Activated CD4-positive, alpha-beta T cell treated with anti-CD3 and anti-CD28 coated beads, Interleukin-2, amount 50 U/mL, for 1 hour (primary cell): ENCODE measurements around the gene PARN.
A peak's percentile ranks its signal among the peaks of the same experiment; 100 is the strongest.
"Not testable (repeated sequence)": the region's sequence is repeated elsewhere in the genome, so short reads cannot be mapped to it uniquely, and the experiment has no call there.

Experiments used
- DNase-seq: peaks from one replicate; pipeline ENCODE4 v3.0.0-alpha.2; 2020

The PARN gene

GRCh38 chr16:14566599-14566998, 63.5 kb downstream of the PARN start:
- DNase-seq, result no peak

- DNase-seq, result no peak
Observed at GRCh38 chr16:14565688-14566025, 64.4 kb downstream of the PARN start.

DNA sequence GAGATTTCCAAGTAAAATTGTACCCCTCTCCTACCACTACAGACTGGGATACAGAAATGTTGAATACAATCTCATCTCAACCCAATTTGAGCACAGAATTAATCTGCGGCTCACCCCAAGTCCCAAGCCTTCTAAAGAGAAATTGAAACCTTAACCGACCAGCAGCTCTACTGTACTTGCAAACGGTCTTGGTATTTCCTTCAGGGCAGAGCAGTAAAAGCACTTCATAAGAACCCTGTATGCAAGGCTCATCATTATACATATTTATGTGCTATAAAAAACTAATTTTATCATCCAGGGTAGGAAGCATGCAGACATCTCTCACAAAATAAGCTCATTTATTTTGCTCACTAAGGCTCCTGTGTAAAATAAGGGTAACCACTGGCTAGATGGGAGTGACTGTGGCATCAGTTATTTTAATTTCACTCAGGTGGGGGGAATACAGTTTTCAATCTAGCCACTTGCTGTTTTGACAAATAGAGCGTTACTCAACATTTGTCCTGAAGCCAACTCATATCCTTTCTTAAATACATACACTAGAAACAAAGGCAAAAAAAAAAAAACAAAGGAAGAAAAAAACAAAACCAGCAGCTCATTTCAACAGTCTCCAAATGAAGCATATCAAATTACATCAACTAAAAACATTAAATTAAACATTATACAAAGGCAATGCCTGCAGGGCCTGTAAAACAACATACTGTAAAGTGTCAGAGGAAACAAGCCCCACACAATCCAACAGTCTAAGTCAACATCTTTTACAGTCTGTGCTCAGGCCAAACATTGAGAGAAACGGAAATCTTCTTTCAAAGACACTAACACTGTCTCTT, 65.0 kb downstream of the PARN start:
- DNase-seq, result no peak

- DNase-seq, result no peak
Observed at GRCh38 chr16:14564323-14564722, 65.7 kb downstream of the PARN start.

DNA sequence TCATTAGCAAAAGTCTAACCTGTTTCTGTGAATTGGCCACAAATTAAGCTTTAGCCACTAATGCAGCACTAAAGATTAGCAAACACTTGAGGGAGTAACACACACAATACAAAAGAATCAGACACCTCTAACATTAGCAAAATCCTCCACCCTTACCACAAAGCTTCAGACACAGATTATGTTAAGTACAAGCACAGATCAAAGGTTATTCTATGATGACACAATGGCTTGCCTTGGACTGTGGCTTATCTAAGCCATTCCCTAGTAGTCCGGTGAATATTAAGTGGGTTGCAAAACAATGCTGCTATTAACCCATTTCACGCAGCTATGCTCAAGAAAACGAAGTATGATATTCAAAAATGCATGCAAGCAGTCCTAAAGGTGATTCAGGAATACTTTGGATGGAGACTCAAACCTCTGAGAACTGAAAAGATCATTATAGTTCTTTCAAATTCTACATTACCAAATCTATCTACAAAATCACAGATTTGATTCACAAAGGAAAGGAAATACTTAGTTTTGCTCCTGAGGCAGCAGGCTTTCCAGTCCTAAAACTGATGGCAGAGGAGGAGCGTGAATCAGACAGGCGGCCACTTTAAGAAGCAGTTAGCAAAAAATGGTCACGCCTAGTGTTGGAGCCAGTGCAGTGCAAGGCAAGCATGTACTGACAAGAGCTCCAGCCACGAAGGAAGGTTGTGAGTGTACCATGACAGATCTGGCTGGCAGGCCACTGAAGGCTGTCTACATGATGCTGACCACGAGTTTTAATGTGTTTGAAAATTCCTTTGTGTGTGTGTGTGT, 67.2 kb downstream of the PARN start:
- no peak for DNase-seq

DNA sequence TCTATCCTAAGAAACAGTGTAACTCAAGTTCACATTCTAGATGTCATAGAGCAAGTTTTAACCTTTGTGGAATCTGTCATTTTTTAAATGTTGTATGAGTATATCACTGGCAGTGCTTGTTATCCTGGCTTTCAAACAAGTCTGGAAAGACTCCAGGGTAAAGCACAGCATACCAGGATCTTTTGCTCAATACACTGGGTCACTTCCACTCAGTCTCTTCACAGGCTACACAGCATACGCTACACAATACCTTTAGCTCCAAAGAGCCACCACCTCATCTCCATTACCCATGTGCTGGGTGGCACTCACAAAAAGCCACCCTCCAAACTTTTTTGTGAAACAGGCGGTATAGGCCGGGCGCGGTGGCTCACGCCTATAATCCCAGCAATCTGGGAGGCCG, 69.5 kb downstream of the PARN start:
- DNase-seq, result no peak

DNA sequence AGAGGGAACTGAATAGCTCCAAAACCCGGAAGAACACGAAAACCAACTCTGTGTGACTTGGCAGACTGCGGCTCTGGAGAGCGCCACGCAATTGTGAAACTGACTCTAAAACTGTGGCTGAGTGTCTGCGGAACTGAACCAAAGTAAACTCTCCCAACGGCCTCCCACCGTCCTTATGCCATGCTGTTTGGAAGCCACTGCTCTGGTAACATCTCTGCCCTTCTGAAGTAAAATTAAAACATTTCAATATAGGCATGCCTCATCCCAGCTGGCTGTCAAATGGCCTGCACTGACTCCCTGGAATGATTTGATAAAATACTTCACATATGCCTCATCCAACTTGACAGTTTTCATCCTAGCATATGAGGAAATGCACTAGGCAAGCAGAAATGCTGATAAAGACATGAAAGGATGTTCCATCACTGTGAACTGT, 70.2 kb downstream of the PARN start:
- DNase-seq, result no peak

GRCh38 chr16:14553447-14553846, 76.6 kb downstream of the PARN start:
- no peak for DNase-seq

- no peak for DNase-seq
Observed at GRCh38 chr16:14549789-14550153, 80.3 kb downstream of the PARN start.

GRCh38 chr16:14548933-14549788, 80.9 kb downstream of the PARN start:
- no peak for DNase-seq

DNA sequence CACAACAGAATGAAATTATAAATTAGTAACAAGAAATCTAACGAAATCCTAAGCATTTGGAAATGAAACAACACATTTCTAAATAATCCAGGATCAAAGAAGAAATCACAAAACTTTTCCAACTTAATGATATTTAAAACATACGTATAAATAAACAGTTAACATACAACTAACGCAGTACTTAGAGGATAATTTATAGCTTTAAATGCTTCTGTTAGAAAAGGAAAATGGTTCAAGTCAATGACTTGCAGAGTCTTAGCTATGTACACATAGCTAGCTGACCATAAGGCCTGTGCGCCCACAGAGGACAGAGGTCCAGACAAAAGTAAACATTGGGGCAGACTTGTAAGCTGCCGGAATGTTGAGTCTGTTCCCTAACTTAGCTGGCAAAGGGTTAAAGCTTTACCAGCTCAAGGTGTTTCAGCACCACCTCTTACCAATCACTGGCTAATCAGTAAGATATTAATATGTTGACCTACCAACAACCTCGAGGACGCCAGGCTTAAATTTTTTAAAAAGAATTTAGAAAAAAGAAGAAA, 84.6 kb downstream of the PARN start:
- DNase-seq, result no peak

DNA sequence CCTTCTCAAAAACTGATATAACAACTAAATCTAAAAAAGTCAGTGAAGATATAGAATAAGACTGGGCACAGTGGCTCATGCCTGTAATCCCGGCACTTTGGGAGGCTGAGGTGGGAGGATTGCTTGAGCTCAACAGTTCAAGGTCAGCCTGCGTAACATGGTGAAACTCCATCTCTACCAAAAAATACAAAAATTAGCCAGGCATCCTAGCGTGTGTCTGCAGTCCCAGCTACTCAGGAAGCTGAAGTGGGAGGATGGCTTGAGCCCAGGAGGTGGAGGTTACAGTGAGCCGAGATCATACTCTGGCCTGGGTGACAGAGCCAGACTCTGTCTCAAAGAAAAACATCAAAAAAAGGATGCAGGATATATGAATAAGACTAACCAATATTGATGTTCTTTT, 85.2 kb downstream of the PARN start:
- not testable (repeated sequence) for DNase-seq

- no peak for DNase-seq
Observed at GRCh38 chr16:14539631-14540030, 90.4 kb downstream of the PARN start.

GRCh38 chr16:14539156-14539555, 90.9 kb downstream of the PARN start:
- no peak for DNase-seq

DNA sequence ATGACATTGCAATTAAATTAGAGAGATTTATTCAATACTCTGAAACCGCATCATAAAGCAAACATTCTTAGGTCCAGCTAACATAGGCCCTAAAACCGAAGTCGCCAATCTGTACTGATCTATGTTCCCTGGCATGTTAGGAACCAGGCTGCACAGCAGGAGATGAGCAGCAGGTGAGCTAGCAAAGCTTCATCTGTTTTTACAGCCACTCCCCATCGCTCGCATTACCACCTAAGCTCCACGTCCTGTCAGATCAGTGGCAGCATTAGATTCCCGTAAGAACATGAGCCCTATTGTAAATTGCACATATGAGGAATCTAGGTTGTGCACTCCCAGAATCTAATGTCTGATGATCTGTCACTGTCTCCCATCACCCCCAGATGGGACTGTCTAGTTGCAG, 91.5 kb downstream of the PARN start:
- no peak for DNase-seq

DNA sequence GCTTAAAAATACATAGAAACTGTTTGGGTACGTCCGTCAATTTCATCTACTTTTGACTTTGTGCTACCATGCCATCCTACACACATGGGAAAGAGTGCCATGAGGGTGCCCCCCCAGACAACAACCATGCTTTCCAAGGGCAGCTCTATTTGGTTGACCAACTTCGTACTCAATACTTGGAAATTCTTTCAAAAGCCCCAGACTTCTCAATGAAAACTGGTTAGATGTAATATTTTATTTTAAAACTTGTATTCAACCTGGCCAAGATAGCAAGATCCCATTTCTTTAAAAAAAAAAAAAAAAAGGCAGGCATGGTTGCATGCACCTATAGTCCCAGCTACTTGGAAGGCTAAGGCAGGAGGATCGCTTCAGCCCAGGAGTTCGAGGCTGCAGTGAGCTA, 98.4 kb downstream of the PARN start:
- DNase-seq, result no peak

DNA sequence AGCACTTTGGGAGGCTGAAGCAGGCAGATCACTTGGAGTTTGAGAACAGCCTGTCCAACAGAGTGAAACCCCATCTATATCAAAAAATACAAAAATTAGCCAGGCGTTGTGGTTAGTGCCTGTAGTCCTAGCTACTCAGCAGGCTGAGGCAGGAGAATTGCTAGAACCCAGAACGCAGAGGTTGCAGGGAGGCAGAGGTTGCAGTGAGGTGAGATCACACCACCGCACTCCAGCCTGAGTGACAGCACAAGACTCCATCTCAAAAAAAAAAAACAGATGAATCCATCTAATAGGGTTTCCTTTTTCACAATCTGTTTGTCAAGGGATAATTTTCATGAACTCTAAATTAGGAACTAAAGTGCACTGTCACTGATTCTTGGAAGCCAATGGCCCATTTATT, 99.0 kb downstream of the PARN start:
- DNase-seq, result no peak

GRCh38 chr16:14530046-14530445, 100.0 kb downstream of the PARN start:
- no peak for DNase-seq

- peak; percentile 40 for DNase-seq
Observed at GRCh38 chr16:14529010-14529669, 100.9 kb downstream of the PARN start.

DNA sequence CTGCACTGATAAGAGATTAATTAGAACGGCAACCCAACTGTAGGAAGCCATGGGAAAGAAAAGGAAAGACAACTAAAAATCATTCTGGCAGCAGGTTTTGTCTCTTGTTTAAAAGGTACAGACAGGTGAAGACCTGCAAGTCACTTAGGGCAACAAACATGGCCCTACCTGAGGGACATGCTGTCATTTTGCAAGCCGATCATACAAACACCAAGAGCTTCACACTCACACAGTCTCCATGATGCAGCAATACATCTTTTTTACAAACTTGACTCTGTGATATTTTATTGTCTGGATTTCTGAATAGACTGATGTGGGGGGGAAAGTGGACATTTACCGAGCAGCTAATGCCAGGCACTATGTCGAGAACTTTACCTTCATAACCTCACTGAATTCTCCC, 101.8 kb downstream of the PARN start:
- DNase-seq, result no peak

GRCh38 chr16:14527411-14528044, 102.5 kb downstream of the PARN start:
- DNase-seq, result no peak

DNA sequence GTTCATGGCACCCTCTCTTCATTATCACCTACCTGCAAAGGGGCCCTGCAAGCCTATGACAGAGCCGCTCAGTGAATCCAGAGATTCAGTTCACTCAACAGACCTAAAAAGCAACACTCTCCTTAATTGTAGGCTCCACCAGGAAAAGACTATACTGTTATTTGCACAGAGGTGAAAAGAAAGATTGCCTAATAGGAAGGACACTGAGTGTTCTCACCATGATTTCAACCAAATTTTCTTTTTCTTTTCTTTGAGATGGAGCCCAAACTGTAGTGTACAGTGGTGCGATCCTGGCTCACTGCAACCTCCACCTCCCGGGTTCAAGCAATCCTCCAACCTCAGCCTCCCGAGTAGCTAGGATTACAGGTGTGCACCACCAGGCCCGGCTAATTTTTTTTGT, 104.5 kb downstream of the PARN start:
- no peak for DNase-seq
